NCI-H748 treated with DMSO at 0.1 percent for 48 hours (cell line): ENCODE data around the gene CYP2A6.

Source experiments
- DNase-seq: peaks from one replicate; lab custom pipeline; 2025; lab: John Stamatoyannopoulos, UW

CYP2A6 gene

GRCh38 chr19:40801426-40802299, 48.6 kb downstream of the CYP2A6 start:
- DNase-seq = no peak

GRCh38 chr19:40800997-40801377, 49.3 kb downstream of the CYP2A6 start:
- DNase-seq = no peak

GRCh38 chr19:40800339-40800996, 49.8 kb downstream of the CYP2A6 start:
- DNase-seq = no peak

- no peak for DNase-seq
Observed at GRCh38 chr19:40799558-40800338, 50.5 kb downstream of the CYP2A6 start.

GRCh38 chr19:40798683-40799557, 51.3 kb downstream of the CYP2A6 start, which contains the start of gene EGLN2:
TSS of gene EGLN2 (plus strand) at chr19:40799191. CDS start at chr19:40800573, 1,382 bp downstream.
- peak; percentile 99 for DNase-seq

- peak; percentile 81 for DNase-seq
Observed at GRCh38 chr19:40797963-40798682, 52.1 kb downstream of the CYP2A6 start.

GRCh38 chr19:40797166-40797962, 52.9 kb downstream of the CYP2A6 start:
- no peak for DNase-seq
